Measurements from ENCODE around the gene BSDC1.

Gene BSDC1

DNA sequence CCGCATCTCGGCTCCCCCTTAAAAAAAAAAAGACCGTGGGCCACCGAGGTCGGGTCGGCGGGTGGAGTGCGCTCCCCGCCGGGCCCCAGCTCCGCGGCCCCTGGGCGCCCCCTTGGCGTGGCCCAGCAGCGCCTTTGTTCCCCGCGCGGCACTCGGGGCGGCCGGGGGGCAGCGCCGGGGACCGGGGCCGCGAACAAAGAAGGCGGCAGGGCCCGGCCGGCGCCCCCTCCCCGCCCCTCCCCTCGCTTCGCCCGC, 58.8 kb downstream of the BSDC1 start:
- DNase-seq = no peak

- peak; percentile 50 for DNase-seq
Observed at GRCh38 chr1:32334864-32335534, 59.2 kb downstream of the BSDC1 start.

GRCh38 chr1:32334274-32334861, 59.9 kb downstream of the BSDC1 start:
- no peak for DNase-seq

DNA sequence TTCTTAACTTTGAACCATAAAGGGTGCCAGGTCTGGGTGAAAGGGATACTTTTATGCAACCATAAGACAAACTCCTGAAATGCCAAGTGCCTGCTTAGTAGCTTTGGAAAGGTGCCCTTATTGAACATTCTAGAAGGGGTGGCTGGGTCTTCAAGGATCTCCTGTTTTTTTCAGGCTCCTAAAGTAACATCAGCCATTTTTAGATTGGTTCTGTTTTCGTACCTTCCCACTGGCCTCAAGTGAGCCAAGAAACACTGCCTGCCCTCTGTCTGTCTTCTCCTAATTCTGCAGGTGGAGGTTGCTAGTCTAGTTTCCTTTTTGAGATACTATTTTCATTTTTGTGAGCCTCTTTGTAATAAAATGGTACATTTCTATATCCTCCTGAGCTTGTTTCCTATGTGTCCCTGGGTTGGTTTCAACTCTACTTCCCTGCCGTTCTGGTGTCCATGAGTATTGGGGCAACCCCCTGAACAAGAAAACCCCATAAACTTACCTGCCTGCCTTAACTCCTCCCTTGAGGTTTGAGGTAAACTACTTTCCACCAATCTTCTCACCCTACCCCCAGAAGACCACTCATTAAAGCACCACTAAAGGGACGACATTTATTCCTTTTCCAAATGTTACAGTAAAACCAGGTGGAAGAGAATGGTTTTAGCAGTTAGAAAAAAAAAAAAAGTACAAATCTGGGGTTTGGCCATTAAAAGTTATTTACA, 60.8 kb downstream of the BSDC1 start:
- DNase-seq = no peak

DNA sequence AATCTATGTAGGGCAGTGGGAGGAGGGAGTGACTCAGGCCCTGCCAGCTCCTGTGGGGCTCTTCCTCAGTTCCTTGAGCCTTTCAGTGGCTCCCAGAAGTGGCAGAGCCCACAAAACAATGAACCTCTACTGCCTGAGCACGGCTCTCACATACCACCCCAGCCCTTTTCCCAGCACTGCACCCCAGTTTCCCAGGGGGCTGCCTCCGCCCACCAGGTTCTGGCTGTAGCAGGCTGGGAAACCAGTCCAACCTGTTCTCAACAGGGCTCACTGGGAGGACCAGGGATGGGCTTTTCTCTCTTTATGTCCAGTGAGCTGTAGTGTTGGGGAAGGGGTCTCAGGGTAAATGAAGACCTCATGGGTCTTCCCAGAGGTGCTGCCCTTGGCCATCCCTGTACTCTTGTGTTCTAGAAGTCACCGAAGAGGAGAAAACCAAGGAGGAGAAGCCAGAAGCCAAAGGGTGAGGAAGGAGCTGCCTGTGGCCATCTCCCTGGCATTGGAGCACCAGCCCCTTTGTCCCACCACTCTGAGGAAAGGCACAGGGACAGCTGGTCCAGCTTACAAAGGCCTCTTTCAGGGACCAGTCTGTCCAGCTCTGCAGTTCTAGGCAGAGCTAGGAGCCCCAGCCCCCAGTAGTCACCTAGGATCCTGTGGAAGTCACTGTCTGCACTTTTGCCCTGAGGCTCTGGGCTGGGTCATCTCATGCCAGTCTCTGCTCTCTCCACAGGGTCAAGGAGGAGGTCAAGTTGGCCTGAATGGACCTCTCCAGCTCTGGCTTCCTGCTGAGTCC, 61.8 kb downstream of the BSDC1 start:
- DNase-seq = no peak

- no peak for DNase-seq
Observed at GRCh38 chr1:32331549-32331948, 62.7 kb downstream of the BSDC1 start.

DNA sequence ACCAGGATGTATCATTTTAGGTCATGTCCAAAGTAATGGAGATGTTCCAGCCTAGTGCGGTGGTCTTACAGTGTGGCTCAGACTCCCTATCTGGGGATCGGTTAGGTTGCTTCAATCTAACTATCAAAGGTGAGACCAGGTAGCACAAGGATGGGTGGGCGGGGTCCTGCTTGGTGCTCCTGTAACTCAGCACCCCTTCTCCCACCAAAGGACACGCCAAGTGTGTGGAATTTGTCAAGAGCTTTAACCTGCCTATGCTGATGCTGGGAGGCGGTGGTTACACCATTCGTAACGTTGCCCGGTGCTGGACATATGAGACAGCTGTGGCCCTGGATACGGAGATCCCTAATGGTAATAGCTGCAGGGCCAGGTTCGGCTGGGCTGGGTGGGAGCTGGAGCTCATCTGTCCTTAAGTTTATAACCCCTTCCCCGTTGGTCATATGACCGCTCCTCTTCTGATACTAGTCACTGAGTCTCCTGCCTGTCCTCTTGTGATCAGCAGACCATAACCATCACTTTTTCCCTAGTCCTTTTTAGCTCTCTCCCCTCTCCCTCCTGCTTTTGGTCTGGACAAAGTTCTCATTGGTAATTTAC, 63.6 kb downstream of the BSDC1 start:
- no peak for DNase-seq

DNA sequence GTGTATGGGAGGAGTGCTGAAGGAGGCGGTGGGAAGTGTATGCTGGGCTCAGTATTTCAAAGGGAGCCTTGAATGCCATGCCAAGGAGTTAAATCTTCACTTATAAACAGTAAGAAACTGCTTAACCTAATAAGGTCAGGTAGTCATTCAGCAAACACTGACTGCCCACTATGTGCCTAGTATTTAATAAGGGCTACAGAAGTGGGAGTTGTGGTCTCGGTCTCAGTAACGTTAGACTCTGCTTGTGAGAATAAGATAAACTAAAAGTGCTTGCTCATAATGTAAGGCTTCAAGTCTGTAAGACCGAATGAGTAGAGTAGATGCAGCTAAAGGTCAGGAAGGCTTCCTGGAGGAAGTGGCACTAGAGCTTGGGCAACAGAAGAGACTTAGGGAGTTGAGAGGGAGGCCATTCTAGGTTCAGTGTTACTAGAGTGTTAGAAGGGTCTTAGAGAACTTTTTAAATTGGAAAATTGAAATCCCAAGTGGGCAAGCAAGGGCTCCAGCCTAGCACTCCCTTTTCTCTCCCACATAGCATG, 64.2 kb downstream of the BSDC1 start:
- DNase-seq = no peak

GRCh38 chr1:32327204-32327603, 67.0 kb downstream of the BSDC1 start:
- no peak for DNase-seq

GRCh38 chr1:32321712-32322291, 72.4 kb downstream of the BSDC1 start:
- DNase-seq = no peak

DNA sequence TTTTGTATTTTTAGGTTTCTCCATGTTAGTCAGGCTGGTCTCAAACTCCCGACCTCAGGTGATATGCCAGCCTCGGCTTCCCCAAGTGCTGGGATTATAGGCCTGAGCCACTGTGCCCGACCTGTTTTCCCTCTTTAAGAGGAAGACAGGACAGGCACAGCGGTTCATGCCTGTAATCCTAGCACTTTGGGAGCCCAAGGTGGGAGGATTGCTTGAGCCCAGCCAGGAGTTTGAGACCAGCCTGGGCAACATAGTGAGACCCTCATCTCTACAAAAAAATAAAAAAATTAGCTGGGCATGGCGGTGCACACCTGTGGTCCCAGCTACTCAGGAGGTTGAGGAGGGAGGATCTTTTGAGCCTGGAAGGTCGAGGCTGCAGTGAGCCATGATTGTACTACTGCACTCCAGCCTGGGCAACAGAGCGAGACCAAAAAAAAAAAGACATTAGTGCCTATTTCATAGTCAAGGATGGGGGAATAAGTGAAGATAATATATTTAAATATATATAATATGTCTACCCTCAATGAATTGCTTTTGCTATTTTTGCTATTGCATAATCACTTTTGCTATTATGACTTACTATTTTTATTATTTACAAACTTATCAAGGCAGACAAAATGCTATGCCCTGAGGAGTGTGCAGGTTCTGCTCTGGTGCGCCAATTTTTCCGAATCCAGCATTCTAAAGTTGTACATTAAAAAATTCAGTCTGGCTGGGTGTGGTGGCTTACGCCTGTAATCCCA, 75.9 kb downstream of the BSDC1 start:
- DNase-seq = no peak

- no peak for DNase-seq
Observed at GRCh38 chr1:32316903-32317277, 77.4 kb downstream of the BSDC1 start.
